ENCODE measurements around the gene FOSL2. TPM values are rescaled to one million over a fixed set of nuclear protein-coding genes. Genes with fewer than 3 reads are reported as not detected.

Gene FOSL2
- total and polyA plus RNA-seq, 10 of the 15 experiments (the other 5 are each of a cell fraction or from before 2014, with no cell fraction given), result 0.05 to 1.3 (median 0.34) TPM

DNA sequence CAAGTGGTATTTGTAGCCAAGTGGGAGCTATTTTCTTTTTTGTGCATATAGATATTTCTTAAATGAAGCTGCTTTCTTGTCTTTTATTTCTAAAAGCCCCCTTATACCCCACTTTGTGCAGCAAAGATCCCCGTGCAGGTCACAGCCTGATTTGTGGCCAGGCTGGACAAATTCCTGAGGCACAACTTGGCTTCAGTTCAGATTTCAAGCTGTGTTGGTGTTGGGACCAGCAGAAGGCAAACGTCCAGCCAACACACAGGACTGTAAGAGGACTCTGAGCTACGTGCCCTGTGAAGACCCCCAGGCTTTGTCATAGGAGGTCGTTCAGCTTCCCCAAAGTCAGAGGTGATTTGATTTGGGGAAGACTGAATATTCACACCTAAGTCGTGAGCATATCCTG is 21.9 kb downstream of the FOSL2 start:
- intact Hi-C loops (cut with micrococcal nuclease; ENCODE audit: unreplicated experiment) (no loop called here), in situ Hi-C loops (cut with MboI) (no loop called here)
- no peak for TF ChIP-seq TBL1XR1 (IDR thresholded peaks at IDR 0.05; ENCODE audit: low read depth, low read length)
- TF ChIP-seq MYC (IDR thresholded peaks at IDR 0.05; ENCODE audit: insufficient read depth, insufficient read length, insufficient replicate concordance, low read length, severe bottlenecking), result no peak
- TF ChIP-seq, protein P1, sequence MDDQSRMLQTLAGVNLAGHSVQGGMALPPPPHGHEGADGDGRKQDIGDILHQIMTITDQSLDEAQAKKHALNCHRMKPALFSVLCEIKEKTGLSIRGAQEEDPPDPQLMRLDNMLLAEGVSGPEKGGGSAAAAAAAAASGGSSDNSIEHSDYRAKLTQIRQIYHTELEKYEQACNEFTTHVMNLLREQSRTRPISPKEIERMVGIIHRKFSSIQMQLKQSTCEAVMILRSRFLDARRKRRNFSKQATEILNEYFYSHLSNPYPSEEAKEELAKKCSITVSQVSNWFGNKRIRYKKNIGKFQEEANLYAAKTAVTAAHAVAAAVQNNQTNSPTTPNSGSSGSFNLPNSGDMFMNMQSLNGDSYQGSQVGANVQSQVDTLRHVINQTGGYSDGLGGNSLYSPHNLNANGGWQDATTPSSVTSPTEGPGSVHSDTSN (IDR thresholded peaks at IDR 0.05; ENCODE audit: insufficient replicate concordance, low read depth, low read length), result no peak
- no peak for TF ChIP-seq ESRRA (IDR thresholded peaks at IDR 0.05; ENCODE audit: low read length)
- no peak for TF ChIP-seq MTA3 (IDR thresholded peaks at IDR 0.05; ENCODE audit: borderline replicate concordance, low read length)
- TF ChIP-seq STAT3 (IDR thresholded peaks at IDR 0.05; ENCODE audit: low read depth, low read length), result no peak
- TF ChIP-seq BRCA1 (IDR thresholded peaks at IDR 0.05; ENCODE audit: low read depth, low read length), result no peak
- TF ChIP-seq, protein P2, sequence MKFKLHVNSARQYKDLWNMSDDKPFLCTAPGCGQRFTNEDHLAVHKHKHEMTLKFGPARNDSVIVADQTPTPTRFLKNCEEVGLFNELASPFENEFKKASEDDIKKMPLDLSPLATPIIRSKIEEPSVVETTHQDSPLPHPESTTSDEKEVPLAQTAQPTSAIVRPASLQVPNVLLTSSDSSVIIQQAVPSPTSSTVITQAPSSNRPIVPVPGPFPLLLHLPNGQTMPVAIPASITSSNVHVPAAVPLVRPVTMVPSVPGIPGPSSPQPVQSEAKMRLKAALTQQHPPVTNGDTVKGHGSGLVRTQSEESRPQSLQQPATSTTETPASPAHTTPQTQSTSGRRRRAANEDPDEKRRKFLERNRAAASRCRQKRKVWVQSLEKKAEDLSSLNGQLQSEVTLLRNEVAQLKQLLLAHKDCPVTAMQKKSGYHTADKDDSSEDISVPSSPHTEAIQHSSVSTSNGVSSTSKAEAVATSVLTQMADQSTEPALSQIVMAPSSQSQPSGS (IDR thresholded peaks at IDR 0.05; ENCODE audit: low read length), result no peak
- no peak for TF ChIP-seq ETV6 (conservative IDR thresholded peaks at IDR 0.05 in 1 of 2, IDR thresholded peaks at IDR 0.05 in 1 of 2; ENCODE audit: borderline replicate concordance in 1 of 2, low read depth in 1 of 2)
- TF ChIP-seq CHD2 (IDR thresholded peaks at IDR 0.05; ENCODE audit: borderline replicate concordance, low read depth, low read length), result no peak
- TF ChIP-seq RAD51 (IDR thresholded peaks at IDR 0.05), result no peak
- no peak for TF ChIP-seq WRNIP1 (IDR thresholded peaks at IDR 0.05; ENCODE audit: borderline replicate concordance, low read depth, low read length)
- TF ChIP-seq, protein P3, sequence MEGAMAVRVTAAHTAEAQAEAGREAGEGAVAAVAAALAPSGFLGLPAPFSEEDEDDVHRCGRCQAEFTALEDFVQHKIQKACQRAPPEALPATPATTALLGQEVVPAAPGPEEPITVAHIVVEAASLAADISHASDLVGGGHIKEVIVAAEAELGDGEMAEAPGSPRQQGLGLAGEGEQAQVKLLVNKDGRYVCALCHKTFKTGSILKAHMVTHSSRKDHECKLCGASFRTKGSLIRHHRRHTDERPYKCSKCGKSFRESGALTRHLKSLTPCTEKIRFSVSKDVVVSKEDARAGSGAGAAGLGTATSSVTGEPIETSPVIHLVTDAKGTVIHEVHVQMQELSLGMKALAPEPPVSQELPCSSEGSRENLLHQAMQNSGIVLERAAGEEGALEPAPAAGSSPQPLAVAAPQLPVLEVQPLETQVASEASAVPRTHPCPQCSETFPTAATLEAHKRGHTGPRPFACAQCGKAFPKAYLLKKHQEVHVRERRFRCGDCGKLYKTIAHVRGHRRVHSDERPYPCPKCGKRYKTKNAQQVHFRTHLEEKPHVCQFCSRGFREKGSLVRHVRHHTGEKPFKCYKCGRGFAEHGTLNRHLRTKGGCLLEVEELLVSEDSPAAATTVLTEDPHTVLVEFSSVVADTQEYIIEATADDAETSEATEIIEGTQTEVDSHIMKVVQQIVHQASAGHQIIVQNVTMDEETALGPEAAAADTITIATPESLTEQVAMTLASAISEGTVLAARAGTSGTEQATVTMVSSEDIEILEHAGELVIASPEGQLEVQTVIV (IDR thresholded peaks at IDR 0.05; ENCODE audit: borderline replicate concordance, partially characterized antibody), result no peak
- no peak for TF ChIP-seq ZNF384 (IDR thresholded peaks at IDR 0.05; ENCODE audit: borderline replicate concordance, low read depth, low read length)
- TF ChIP-seq CHD1 (IDR thresholded peaks at IDR 0.05; ENCODE audit: low read depth, low read length), result no peak
- no peak for TF ChIP-seq CHD4 (IDR thresholded peaks at IDR 0.05)
- ChIA-PET POLR2A (no interaction called here), CTCF (interaction anchor here (1.0 to 1.6 kb wide), 2 partner anchors 11 to 696 kb away, joined by 3 to 4 read pairs; no protein-coding TSS in a partner anchor), SMC1A (ENCODE audit: uncharacterized antibody, unreplicated experiment) (no interaction called here), RAD21 (ENCODE audit: unreplicated experiment) (no interaction called here)
- Histone ChIP-seq H3K27ac (ENCODE audit: control insufficient read depth, insufficient read depth) (no peak overlapping the region), H3K9ac (ENCODE audit: control insufficient read depth, insufficient read depth, low read length) (no peak overlapping the region), H2AFZ (ENCODE audit: control insufficient read depth, low read depth, low read length) (no peak overlapping the region), H3K79me2 (ENCODE audit: control insufficient read depth, insufficient read depth, low read length) (no peaks in the 10 kb centered on the region), H3K36me3 (ENCODE audit: control insufficient read depth in 2 of 2, insufficient read depth in 2 of 2, low read length in 1 of 2) (no peaks in the 10 kb centered on the region), H3K27me3 (replicated peaks in 1 of 2; ENCODE audit: control insufficient read depth in 2 of 2, insufficient read depth in 2 of 2, low read length in 1 of 2) (no peaks in the 10 kb centered on the region), H3K4me1 (ENCODE audit: control insufficient read depth, insufficient read depth, low read length) (no peaks in the 10 kb centered on the region), H4K20me1 (ENCODE audit: control insufficient read depth, insufficient read depth) (no peaks in the 10 kb centered on the region), H3K4me3 (no peak overlapping the region), H3K4me2 (ENCODE audit: control insufficient read depth, insufficient read depth) (no peak overlapping the region), H3K9me3 (replicated peaks; ENCODE audit: control insufficient read depth, insufficient read depth, low read length) (no peaks in the 10 kb centered on the region)
- WGBS (ENCODE audit: insufficient coverage, insufficient replicate concordance, low lambda C conversion rate, missing lambda C conversion rate), result 10% methylated on average over 5 of the region's 5 CpGs
- ATAC-seq (no peak), DNase-seq (ENCODE audit: low read depth, low spot score) (no peak), FAIRE-seq (no peak)
- BruUV-seq (replicated peaks), result no TSS peak

Measured in GM12878 (cell line).